Skin of body (tissue), 2 donors: ENCODE measurements around the gene NFX1. TPM values are rescaled to one million over a fixed set of nuclear protein-coding genes. Genes with fewer than 3 reads are reported as not detected.
A peak's percentile ranks its signal among the peaks of the same experiment; 100 is the strongest.

Experiments used
- DNase-seq: peaks from one replicate; lab custom pipeline; 2025; lab: John Stamatoyannopoulos, UW
- total RNA-seq: library from RNA; depleted of rRNA; stranded (reverse); fragments of >200 nt; gene quantifications from one replicate; pipeline ENCODE4 v1.2.3, GENCODE V29; 2014

Gene NFX1
- total RNA-seq, 1 donor from 2014 or later = 29.0 TPM

DNA sequence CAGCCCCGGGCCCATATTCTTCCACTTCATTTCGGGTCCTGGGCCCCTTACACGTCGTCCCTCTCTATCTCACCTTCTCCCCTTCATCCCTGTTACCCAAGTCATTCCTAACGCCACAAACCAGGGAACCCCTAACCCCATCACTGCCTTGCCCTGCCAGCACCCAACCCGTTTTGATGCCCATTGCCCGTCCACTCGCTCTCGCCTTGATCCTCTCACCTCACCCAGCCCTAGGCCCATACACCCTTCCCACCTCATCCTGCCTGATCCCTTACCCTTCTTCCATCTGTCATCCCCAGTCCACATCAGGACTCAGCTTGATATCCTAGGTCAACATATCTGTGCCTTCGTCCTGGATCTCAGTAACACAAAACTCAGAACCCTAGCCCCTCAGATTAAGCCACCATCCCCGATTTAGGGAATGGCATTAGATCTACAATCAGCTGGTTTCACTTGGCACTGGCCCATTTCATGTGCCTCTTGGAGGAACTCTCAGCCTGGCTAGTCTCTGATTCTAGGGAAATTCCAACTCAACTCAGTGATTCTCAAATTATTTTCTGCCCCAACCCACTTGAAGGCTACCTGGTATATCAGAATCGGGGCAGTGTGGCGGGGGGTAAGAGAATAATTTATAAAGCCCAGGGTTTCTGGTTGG is 25.0 kb upstream of the NFX1 start:
- no peak for DNase-seq

DNA sequence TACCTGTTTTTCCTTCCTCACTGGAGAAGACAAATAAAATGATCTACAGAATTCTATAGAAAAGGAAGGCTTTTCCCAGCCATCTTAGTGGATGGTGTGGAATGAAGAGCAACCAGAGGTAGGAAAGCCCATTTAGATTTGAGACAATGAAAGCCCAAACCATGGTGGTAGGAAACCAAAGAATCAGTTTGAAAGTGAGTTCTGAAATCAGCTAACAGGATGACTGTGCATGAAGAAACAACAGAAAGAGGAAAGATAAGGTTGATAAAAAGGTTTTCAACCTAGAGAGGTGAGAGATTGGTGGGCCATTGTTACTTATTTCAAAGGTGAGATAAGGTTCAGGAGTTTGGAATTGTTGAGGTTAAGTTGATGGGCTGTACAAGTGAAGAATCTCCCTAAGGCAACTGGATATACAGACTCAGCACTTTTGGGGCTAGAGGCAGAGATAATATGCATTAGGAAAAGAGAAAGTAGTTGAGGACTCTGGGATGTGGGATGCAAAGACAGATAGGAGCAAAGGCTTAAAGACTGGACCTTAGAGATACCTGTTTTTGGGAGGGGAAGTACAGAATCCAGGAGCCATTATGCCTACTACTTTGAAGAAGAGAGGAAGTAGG is 23.1 kb upstream of the NFX1 start:
- DNase-seq = no peak

DNA sequence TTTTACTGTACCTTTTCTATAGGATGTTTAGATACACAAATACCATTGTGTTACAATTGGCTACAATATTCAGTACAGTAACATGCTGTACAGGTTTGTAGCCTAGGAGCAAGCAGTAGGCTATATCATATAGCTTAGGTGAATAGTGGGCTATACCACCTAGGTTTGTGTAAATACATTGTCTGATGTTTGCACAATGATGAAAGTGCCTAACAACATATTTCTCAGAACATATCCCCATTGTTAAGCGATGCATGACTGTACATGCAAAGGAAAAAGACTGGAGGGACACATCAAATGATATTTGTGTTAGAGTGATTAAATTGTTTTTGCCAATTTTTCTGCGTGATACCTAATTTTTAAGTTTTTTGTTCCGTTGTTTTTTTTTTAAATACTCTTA is 20.2 kb upstream of the NFX1 start:
- no peak for DNase-seq

GRCh38 chr9:33272061-33272460 is 18.3 kb upstream of the NFX1 start:
- no peak for DNase-seq

- DNase-seq = no peak
Measured at GRCh38 chr9:33273266-33273971, 16.9 kb upstream of the NFX1 start.

GRCh38 chr9:33273972-33274328 is 16.4 kb upstream of the NFX1 start:
- DNase-seq = no peak

DNA sequence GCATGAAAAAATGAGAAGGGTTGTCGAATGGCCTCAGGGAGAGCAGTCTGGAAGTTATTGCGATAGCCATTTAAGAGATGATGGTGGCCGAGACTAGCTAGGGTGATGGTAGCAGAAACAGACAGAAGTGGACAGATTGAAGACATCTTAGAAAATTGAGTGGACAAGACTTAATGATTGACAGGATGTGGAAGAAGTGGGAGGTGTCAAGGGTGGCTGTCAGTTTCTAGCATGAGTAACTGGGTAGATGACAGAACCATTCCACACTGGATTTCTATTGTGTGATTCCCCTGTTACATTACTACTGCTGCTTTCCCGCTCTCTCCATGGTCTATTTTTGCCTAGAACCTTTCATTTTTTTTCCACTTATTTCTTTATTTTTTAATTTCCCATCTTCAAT is 12.8 kb upstream of the NFX1 start:
- no peak for DNase-seq

DNA sequence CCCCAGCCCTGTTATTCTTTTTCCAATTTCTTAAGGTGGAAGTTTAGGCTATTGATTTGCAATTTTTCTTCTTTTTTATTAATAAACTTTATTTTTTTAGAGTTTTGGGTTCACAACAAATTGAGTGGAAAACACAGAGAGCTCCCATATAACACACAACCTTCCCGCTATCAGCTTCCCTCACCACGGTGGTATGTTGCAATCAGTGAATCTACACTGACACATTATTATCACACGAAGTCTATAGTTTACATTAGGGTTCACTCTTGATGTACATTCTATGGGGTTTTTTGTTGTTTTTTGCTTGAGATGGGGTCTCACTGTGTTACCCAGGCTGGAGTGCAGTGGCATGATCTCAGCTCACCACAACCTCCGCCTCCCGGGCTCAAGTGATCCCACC is 4.8 kb upstream of the NFX1 start:
- no peak for DNase-seq

DNA sequence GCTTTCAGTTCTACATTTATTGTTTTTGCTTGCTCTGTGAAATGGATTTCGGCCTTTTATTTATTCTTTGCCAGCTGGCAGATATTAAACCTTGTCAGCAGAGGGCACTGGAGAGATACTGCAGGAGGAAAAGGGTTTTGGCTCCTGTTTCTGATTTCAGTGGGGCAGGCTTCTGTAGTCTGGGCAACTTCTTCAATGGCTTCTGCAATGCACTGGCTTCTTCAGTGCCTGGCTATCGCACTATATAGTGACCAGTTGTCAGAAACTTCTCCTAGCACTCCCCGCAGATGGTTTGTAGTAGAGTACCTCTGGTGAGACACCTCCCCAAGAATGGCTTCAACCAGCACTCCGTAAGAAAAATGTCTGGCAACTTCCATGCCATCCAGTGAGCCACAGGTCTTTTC is 3.2 kb upstream of the NFX1 start:
- peak; percentile 15 for DNase-seq

GRCh38 chr9:33288235-33288634 is 2.1 kb upstream of the NFX1 start:
- DNase-seq = no peak

DNA sequence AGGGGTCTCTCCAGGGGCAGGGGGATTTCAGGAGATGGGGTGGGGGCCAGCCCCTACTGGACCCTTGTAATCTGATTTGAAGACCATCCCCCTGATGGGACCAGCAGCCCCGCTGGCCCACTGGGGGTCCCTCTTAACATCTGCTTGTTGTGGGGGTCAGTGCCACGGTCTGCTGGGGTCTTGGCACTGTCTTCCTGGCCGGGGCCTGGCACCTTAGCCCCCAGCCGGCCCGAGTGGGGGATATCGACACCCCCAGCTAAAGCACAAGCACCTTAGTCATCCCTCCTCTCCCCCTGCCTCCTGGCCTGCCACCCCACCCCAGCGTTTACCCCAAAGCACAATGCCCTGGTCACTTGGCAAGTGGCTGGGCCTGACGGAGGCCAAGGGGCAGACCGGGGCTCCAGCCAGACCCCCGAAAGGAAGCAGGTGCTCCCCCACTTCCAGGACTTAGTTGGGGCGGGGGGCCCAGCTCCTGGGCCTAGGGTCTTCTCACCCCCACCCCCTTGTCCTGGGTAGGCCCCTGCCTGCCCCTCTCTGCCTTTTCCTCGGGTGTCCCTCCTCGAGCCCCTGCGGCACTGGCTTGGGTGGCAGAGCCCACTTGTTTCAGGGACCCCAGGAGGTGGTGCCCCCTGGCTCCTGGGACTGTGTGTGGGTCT is 1.4 kb upstream of the NFX1 start:
- no peak for DNase-seq

DNA sequence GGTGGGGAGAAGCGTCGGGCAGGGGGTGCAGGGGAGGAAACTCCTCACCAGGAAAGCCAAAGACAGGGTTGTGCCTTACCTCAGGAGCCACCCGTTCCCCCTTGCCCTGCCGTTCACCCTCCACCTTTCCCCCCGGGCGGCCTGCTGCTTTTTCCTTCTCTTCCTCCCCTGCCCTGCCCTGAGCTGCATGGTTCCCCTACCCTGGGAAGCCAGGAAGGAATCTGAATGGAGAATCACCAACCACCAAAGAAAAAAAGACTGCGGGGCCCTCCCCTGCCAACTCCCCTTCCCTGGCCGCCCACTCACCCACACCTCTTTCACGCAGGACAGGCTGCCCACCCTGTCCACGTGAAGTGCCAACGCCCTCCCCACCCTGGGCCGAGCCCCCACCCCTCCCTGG is 820 bp upstream of the NFX1 start:
- DNase-seq = no peak

DNA sequence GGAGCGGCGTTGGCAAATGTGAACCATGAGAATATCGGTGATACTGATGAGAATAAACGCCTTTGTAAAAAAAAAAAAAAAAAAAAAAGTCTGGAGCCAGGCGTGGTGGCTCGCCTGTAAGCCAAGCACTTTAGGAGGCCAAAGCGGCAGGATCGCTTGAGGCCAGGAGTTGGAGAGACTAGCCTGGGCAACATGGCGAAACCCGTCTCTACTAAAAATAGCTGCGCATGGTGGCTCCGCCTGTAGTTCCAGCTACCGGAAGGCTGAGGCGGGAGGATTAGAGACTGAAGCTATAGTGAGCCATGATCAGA is 425 bp upstream of the NFX1 start:
- DNase-seq = no peak

- no peak for DNase-seq
Measured at GRCh38 chr9:33291031-33291397, 698 bp downstream of the NFX1 start.

- DNase-seq = no peak
Measured at GRCh38 chr9:33291901-33292300, 1.6 kb downstream of the NFX1 start.

GRCh38 chr9:33293782-33294181 is 3.5 kb downstream of the NFX1 start:
- no peak for DNase-seq

DNA sequence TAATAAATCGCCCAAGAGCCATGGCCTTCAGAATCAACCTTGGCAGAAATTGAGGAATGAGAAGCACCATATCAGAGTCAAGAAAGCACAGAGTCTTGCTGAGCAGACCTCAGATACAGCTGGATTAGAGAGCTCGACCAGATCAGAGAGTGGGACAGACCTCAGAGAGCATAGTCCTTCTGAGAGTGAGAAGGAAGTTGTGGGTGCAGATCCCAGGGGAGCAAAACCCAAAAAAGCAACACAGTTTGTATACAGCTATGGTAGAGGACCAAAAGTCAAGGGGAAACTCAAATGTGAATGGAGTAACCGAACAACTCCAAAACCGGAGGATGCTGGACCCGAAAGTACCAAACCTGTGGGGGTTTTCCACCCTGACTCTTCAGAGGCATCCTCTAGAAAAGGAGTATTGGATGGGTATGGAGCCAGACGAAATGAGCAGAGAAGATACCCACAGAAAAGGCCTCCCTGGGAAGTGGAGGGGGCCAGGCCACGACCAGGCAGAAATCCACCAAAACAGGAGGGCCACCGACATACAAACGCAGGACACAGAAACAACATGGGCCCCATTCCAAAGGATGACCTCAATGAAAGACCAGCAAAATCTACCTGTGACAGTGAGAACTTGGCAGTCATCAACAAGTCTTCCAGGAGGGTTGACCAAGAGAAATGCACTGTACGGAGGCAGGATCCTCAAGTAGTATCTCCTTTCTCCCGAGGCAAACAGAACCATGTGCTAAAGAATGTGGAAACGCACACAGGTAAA is 4.5 kb downstream of the NFX1 start:
- no peak for DNase-seq

DNA sequence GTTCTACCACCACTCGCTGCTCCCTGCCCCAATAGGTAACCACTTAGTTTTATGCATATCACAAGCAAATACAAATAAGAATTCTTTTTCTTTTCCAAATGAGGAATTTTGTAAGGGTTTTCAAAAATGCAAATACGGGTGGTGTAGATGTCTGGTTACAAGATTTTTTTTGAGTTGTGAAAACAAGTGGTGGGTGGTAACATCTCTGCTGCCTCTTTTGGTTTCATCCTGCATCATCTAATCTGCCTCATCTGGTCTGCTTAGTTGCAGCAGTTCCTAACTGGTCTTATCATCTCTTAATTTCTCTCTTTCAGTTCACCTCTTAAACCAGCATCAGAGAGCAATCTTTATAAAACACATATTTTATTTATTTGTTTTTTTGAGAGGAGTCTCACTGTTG is 5.3 kb downstream of the NFX1 start:
- DNase-seq = no peak

DNA sequence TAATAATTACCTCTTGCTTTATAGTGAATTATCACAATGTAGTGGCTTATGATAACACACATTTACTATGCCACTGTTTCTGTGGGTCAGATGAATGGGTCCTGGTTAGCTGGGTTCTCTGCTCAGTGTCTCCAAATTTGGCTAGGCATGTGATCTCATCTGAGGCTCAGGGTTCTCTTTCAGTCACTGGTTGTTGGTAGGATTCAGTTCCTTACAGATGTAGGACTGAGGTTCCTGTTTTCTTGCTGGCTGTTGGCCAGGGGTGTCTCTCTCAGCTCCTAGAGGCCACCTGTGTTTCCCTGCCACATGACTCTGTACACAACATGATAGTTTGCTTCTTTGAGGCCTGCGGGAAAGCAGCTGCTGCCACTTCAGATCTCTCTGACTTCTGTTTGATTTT is 7.1 kb downstream of the NFX1 start:
- no peak for DNase-seq

DNA sequence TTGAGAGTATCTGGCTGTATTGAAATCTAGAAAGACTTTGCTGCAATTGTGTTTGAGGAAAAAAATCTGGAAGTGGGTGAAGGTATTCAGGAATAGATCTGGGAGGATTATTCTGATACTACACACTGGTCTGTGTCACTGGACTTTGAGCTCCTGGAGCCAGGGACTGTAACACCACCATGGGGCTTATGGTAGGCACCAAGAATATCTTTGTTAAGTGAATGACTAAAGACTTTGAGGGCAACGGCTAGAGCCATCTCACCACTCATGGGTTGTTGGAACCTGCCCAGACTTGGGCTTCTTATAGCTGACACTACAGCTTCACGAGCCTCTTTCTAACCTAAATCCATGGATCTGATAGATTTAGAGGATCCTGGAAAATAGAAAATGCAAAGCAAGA is 10.2 kb downstream of the NFX1 start:
- DNase-seq = no peak

DNA sequence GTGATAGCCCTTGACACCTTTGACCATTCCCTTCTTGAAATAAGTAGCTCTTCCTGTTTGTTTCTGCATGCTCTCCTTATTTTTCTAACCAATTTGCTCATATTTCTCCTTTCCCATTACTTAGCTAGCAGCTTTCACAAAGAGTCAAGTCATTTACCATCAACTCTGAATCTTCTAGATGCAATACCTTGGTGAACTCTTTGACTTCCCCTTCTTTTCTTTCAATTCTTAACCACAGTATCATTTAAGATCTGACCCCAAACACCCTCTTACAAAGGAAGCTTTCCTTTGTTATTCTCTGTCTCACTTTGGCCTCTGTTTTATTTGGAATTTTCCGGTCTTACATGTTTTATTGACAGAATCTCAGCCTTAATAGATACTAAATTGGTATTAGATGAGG is 14.0 kb downstream of the NFX1 start:
- no peak for DNase-seq

- no peak for DNase-seq
Measured at GRCh38 chr9:33306037-33306436, 15.7 kb downstream of the NFX1 start.
